MM.1S (cell line): Measurements from ENCODE around the gene RTKN.
"Not testable (repeated sequence)": the region's sequence is repeated elsewhere in the genome, so short reads cannot be mapped to it uniquely, and the experiment has no call there.

Source experiments
- DNase-seq: peaks from one replicate; pipeline ENCODE4 v3.0.0-alpha.2; 2015
- H2AFZ ChIP-seq: fragments of 300-600 bp; sonication (generic); 2 replicates; pipeline ENCODE4 v1.6.0; 2016; ENCODE audit warnings: antibody characterized with exemption, low read length
- H3F3A ChIP-seq: fragments of 300-600 bp; sonication (generic); 2 replicates; pipeline ENCODE4 v1.6.1; 2016; ENCODE audit warnings: mild to moderate bottlenecking, antibody characterized with exemption, low read length, moderate library complexity, mixed read lengths; ENCODE audit not compliant: insufficient read depth
- H3K27ac ChIP-seq: fragments of 300-600 bp; sonication (generic); 2 replicates; pipeline ENCODE4 v1.5.1; 2016; ENCODE audit warnings: mild to moderate bottlenecking, low read length
- H3K27me3 ChIP-seq: fragments of 300-600 bp; sonication (generic); replicated peaks from 2 replicates; pipeline ENCODE4 v1.6.0; 2016; ENCODE audit warnings: low read length; ENCODE audit not compliant: insufficient read depth
- H3K36me3 ChIP-seq: fragments of 300-600 bp; sonication (generic); replicated peaks from 2 replicates; pipeline ENCODE4 v1.6.1; 2016; ENCODE audit warnings: mild to moderate bottlenecking, low read length, mixed read lengths; ENCODE audit not compliant: insufficient read depth
- H3K4me1 ChIP-seq: fragments of 300-600 bp; sonication (generic); 2 replicates; pipeline ENCODE4 v1.6.1; 2016; ENCODE audit warnings: low read length, mixed read lengths
- H3K4me2 ChIP-seq: fragments of 300-600 bp; sonication (generic); 2 replicates; pipeline ENCODE4 v1.6.0; 2016; ENCODE audit warnings: low read depth, low read length
- H3K4me3 ChIP-seq: fragments of 300-600 bp; sonication (generic); 2 replicates; pipeline ENCODE4 v1.5.1; 2016; ENCODE audit warnings: low read length, mixed read lengths
- H3K79me2 ChIP-seq: fragments of 300-600 bp; sonication (generic); 2 replicates; pipeline ENCODE4 v1.6.1; 2016; ENCODE audit warnings: mixed run types, low read length, mixed read lengths
- H3K9ac ChIP-seq: fragments of 300-600 bp; sonication (generic); 2 replicates; pipeline ENCODE4 v1.6.1; 2016; ENCODE audit warnings: low read length, mixed read lengths
- H3K9me2 ChIP-seq: fragments of 300-600 bp; sonication (generic); replicated peaks from 2 replicates; pipeline ENCODE4 v1.6.1; 2016; ENCODE audit warnings: mild to moderate bottlenecking, low read length, mixed read lengths; ENCODE audit not compliant: insufficient read depth
- H3K9me3 ChIP-seq: fragments of 300-600 bp; sonication (generic); replicated peaks from 2 replicates; pipeline ENCODE4 v1.6.1; 2016; ENCODE audit warnings: mild to moderate bottlenecking, low read length, mixed read lengths; ENCODE audit not compliant: insufficient read depth
- H4K20me1 ChIP-seq: fragments of 300-600 bp; sonication (generic); 2 replicates; pipeline ENCODE4 v1.6.1; 2016; ENCODE audit warnings: mild to moderate bottlenecking, low read length, moderate library complexity, mixed read lengths; ENCODE audit not compliant: insufficient read depth
- CTCF ChIP-seq: fragments of 300-600 bp; sonication (generic); IDR thresholded peaks from 2 replicates; pipeline ENCODE4 v1.5.1; 2016; ENCODE audit warnings: antibody characterized with exemption, low read length, mixed read lengths
- EZH2 ChIP-seq: fragments of 300-600 bp; sonication (generic); optimal IDR thresholded peaks from 2 replicates; pipeline ENCODE3; 2017; ENCODE audit warnings: low read depth, mild to moderate bottlenecking, antibody characterized with exemption, low read length, mixed read lengths
- EZH2phosphoT487 ChIP-seq: fragments of 300-600 bp; sonication (generic); IDR thresholded peaks from 2 replicates; pipeline ENCODE4 v1.6.1; 2018; ENCODE audit warnings: antibody characterized with exemption, low read length

Gene RTKN

DNA sequence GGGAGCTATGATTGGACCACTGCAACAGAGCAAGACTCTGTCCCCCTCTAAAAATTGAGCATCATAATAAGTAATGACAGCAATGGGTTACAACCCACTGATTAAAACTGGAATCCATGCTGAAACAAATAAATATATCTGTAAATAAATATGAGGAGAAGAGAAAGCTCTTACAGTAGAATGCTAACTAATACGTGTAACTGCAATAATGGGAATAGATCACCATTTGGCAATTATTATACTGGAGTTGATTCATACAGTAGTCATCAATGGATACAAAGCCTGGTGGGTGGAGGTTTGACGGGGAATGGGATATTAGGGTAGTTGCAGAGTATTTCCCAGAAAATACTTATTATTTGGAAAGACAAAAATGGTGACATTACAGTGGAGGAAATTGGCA lies 7.0 kb upstream of the RTKN start:
- Histone ChIP-seq H4K20me1 (no peaks in the 10 kb centered on the region), H2AFZ (no peak overlapping the region), H3K9ac (no peak overlapping the region), H3K4me2 (no peak overlapping the region), H3K27me3 (peaks cover 13% of the 10 kb centered on the region), H3K4me3 (no peak overlapping the region), H3K9me3 (no peaks in the 10 kb centered on the region), H3K36me3 (no peaks in the 10 kb centered on the region), H3F3A (no peaks in the 10 kb centered on the region), H3K4me1 (peaks cover 6% of the 10 kb centered on the region; the same call in 1 of the 2 replicates), H3K79me2 (no peaks in the 10 kb centered on the region), H3K27ac (no peak overlapping the region), H3K9me2 (no peaks in the 10 kb centered on the region)
- DNase-seq: no peak
- no peak for TF ChIP-seq EZH2phosphoT487
- no peak for TF ChIP-seq EZH2
- no peak for TF ChIP-seq CTCF

- H4K20me1 ChIP-seq: no peaks in the 10 kb centered on the region
- H3K9me2 ChIP-seq: no peaks in the 10 kb centered on the region
- no peaks in the 10 kb centered on the region for H3K9me3 ChIP-seq
- no peaks in the 10 kb centered on the region for H3K79me2 ChIP-seq
- no peak overlapping the region for H3K4me2 ChIP-seq
- 0 out of 2 replicates have a peak, but pooled peaks cover under 1% of the 10 kb centered on the region for H3K4me1 ChIP-seq
- DNase-seq: no peak
- TF ChIP-seq EZH2phosphoT487: no peak
- TF ChIP-seq EZH2: no peak
- no peak for TF ChIP-seq CTCF
- H3K27me3 ChIP-seq: peaks cover 14% of the 10 kb centered on the region
- H3K4me3 ChIP-seq: no peak overlapping the region
- no peak overlapping the region for H3K27ac ChIP-seq
- H2AFZ ChIP-seq: no peak overlapping the region
- H3F3A ChIP-seq: no peaks in the 10 kb centered on the region
- H3K9ac ChIP-seq: no peak overlapping the region
- no peaks in the 10 kb centered on the region for H3K36me3 ChIP-seq
Observed at GRCh38 chr2:74447230-74447999, 5.7 kb upstream of the RTKN start.

GRCh38 chr2:74444498-74445318 lies 3.0 kb upstream of the RTKN start:
- DNase-seq: no peak
- no peak overlapping the region for H2AFZ ChIP-seq
- H3K9me2 ChIP-seq: no peaks in the 10 kb centered on the region
- no peaks in the 10 kb centered on the region for H4K20me1 ChIP-seq
- TF ChIP-seq EZH2phosphoT487 (no peak), CTCF (no peak), EZH2 (no peak)
- no peak overlapping the region for H3K4me2 ChIP-seq
- H3K36me3 ChIP-seq: no peaks in the 10 kb centered on the region
- H3K9me3 ChIP-seq: no peaks in the 10 kb centered on the region
- no peaks in the 10 kb centered on the region for H3F3A ChIP-seq
- peaks cover 31% of the 10 kb centered on the region for H3K27me3 ChIP-seq
- H3K27ac ChIP-seq: no peak overlapping the region
- H3K4me1 ChIP-seq: peaks cover 5% of the 10 kb centered on the region
- no peaks in the 10 kb centered on the region for H3K79me2 ChIP-seq
- H3K4me3 ChIP-seq: no peak overlapping the region
- no peak overlapping the region for H3K9ac ChIP-seq

- H3K4me2 ChIP-seq, H3K79me2 ChIP-seq, H3K4me1 ChIP-seq, H3K4me3 ChIP-seq, H3K9ac ChIP-seq, H4K20me1 ChIP-seq, H3K9me3 ChIP-seq, H3K36me3 ChIP-seq, H2AFZ ChIP-seq, H3F3A ChIP-seq, H3K27ac ChIP-seq, DNase-seq, H3K9me2 ChIP-seq: not testable (repeated sequence)
- H3K27me3 ChIP-seq: peaks cover 31% of the 10 kb centered on the region
Observed at GRCh38 chr2:74442483-74443297, 953 bp upstream of the RTKN start.
